ENCODE measurements around the gene CERS6. TPM values are rescaled to one million over a fixed set of nuclear protein-coding genes. Genes with fewer than 3 reads are reported as not detected.

CERS6 gene
- total and polyA plus RNA-seq, 10 of the 15 experiments (the other 5 are each of a cell fraction or from before 2014, with no cell fraction given): 1.3 to 20.4 (median 14.1) TPM

- Histone ChIP-seq H3K79me2 (ENCODE audit: control insufficient read depth, insufficient read depth, low read length) (peaks cover 16% of the 10 kb centered on the region), H3K9me3 (replicated peaks; ENCODE audit: control insufficient read depth, insufficient read depth, low read length) (peaks cover 27% of the 10 kb centered on the region), H3K4me2 (ENCODE audit: control insufficient read depth, insufficient read depth) (no peak overlapping the region), H3K4me1 (ENCODE audit: control insufficient read depth, insufficient read depth, low read length) (peaks cover 6% of the 10 kb centered on the region), H3K36me3 (ENCODE audit: control insufficient read depth in 2 of 2, insufficient read depth in 2 of 2, low read length in 1 of 2) (peaks cover 0 to 3% of the 10 kb centered on the region in 2 experiments; a peak in 3 of 4 replicates), H2AFZ (ENCODE audit: control insufficient read depth, low read depth, low read length) (no peak overlapping the region), H3K27ac (ENCODE audit: control insufficient read depth, insufficient read depth) (no peak overlapping the region), H4K20me1 (ENCODE audit: control insufficient read depth, insufficient read depth) (no peaks in the 10 kb centered on the region), H3K9ac (ENCODE audit: control insufficient read depth, insufficient read depth, low read length) (no peak overlapping the region), H3K4me3 (no peak overlapping the region), H3K27me3 (replicated peaks in 1 of 2; ENCODE audit: control insufficient read depth in 2 of 2, insufficient read depth in 2 of 2, low read length in 1 of 2) (no peaks in the 10 kb centered on the region)
- RAD21 ChIA-PET (ENCODE audit: unreplicated experiment): no interaction called here
- WGBS (ENCODE audit: insufficient coverage, insufficient replicate concordance, low lambda C conversion rate, missing lambda C conversion rate): 100% methylated on average over 2 of the region's 2 CpGs
- in situ Hi-C loops (cut with MboI): no loop called here
- DNase-seq (ENCODE audit: low read depth, low spot score): no peak
- no peak for ATAC-seq
- POLR2A ChIA-PET: no interaction called here
- SMC1A ChIA-PET (ENCODE audit: uncharacterized antibody, unreplicated experiment): no interaction called here
- CTCF ChIA-PET: interaction anchor here (0.6 kb wide), 1 partner anchor 107 kb away, joined by 3 read pairs; no protein-coding TSS in a partner anchor
- intact Hi-C loops (cut with micrococcal nuclease; ENCODE audit: unreplicated experiment): no loop called here
- BruUV-seq (replicated peaks): no TSS peak
- no peak for TF ChIP-seq POLR2AphosphoS2 (IDR thresholded peaks at IDR 0.05; ENCODE audit: low read depth, low read length)
- no peak for TF ChIP-seq POLR2AphosphoS5 (IDR thresholded peaks at IDR 0.05; ENCODE audit: low read length)
- FAIRE-seq: no peak
These were observed 151.9 kb downstream of the CERS6 start for GRCh38 chr2:168607992-168608391.

- no TSS peak for BruUV-seq (replicated peaks)
- POLR2A ChIA-PET: no interaction called here
- intact Hi-C loops (cut with micrococcal nuclease; ENCODE audit: unreplicated experiment) (no loop called here), in situ Hi-C loops (cut with MboI) (no loop called here)
- Histone ChIP-seq H3K9me3 (replicated peaks; ENCODE audit: control insufficient read depth, insufficient read depth, low read length) (peaks cover 21% of the 10 kb centered on the region), H3K4me3 (no peak overlapping the region), H3K4me1 (ENCODE audit: control insufficient read depth, insufficient read depth, low read length) (no peaks in the 10 kb centered on the region; the same call in 1 of the 2 replicates), H3K27ac (ENCODE audit: control insufficient read depth, insufficient read depth) (no peak overlapping the region), H2AFZ (ENCODE audit: control insufficient read depth, low read depth, low read length) (no peak overlapping the region), H4K20me1 (ENCODE audit: control insufficient read depth, insufficient read depth) (no peaks in the 10 kb centered on the region), H3K4me2 (ENCODE audit: control insufficient read depth, insufficient read depth) (no peak overlapping the region), H3K36me3 (ENCODE audit: control insufficient read depth in 2 of 2, insufficient read depth in 2 of 2, low read length in 1 of 2) (peaks cover 0 to 8% of the 10 kb centered on the region in 2 experiments; a peak in 3 of 4 replicates), H3K27me3 (replicated peaks in 1 of 2; ENCODE audit: control insufficient read depth in 2 of 2, insufficient read depth in 2 of 2, low read length in 1 of 2) (no peaks in the 10 kb centered on the region), H3K9ac (ENCODE audit: control insufficient read depth, insufficient read depth, low read length) (no peak overlapping the region), H3K79me2 (ENCODE audit: control insufficient read depth, insufficient read depth, low read length) (peaks cover 10% of the 10 kb centered on the region)
- SMC1A ChIA-PET (ENCODE audit: uncharacterized antibody, unreplicated experiment): interaction anchor here (0.6 kb wide), 1 partner anchor 12 kb away, joined by 3 read pairs; no protein-coding TSS in a partner anchor
- CTCF ChIA-PET: interaction anchor here (1.5 kb wide), 1 partner anchor 262 kb away, joined by 4 read pairs; no protein-coding TSS in a partner anchor
- TF ChIP-seq E4F1 (IDR thresholded peaks at IDR 0.05; ENCODE audit: borderline replicate concordance, partially characterized antibody): no peak
- TF ChIP-seq E2F8 (IDR thresholded peaks at IDR 0.05; ENCODE audit: low read depth, partially characterized antibody): no peak
- no peak for TF ChIP-seq KAT2A (conservative IDR thresholded peaks at IDR 0.05; ENCODE audit: control insufficient read depth, low read depth, low read length)
- no peak for TF ChIP-seq NRF1 (conservative IDR thresholded peaks at IDR 0.05; ENCODE audit: low read depth, low read length)
- no peak for TF ChIP-seq STAT1 (conservative IDR thresholded peaks at IDR 0.05)
- TF ChIP-seq CHD2 (IDR thresholded peaks at IDR 0.05; ENCODE audit: borderline replicate concordance, low read depth, low read length): no peak
- no peak for TF ChIP-seq RELA (IDR thresholded peaks at IDR 0.05; ENCODE audit: borderline replicate concordance, partially characterized antibody)
- DNase-seq (ENCODE audit: low read depth, low spot score) (no peak), FAIRE-seq (no peak), ATAC-seq (no peak)
- RAD21 ChIA-PET (ENCODE audit: unreplicated experiment): no interaction called here
These were observed 152.7 kb downstream of the CERS6 start for GRCh38 chr2:168608796-168609195.

Data from GM12878 (cell line).